Cardiac fibroblast (primary cell): ENCODE data around the gene MLF2.
"Not testable (repeated sequence)": the region's sequence is repeated elsewhere in the genome, so short reads cannot be mapped to it uniquely, and the experiment has no call there.

Experiments used
- DNase-seq, 2 donors: peaks; one replicate each; pipeline versions ENCODE4 v3.0.0 to v3.0.0-alpha.2; 2010; ENCODE audit warnings: low read depth in 2 of 2
- H3K4me3 ChIP-seq, 2 donors: replicated peaks in 1 of 2; 1 replicate in 1 of 2; 2 replicates in 1 of 2; pipeline ENCODE4 v1.5.1; 2011; ENCODE audit warnings: low read depth in 2 of 2, low read length in 2 of 2, mild to moderate bottlenecking in 2 of 2, moderate library complexity in 1 of 2
- TF ChIP-seq, protein P1 (sequence below): IDR thresholded peaks from one replicate; pipeline ENCODE4 v1.5.1; 2011; ENCODE audit warnings: low read depth, mild to moderate bottlenecking, low read length, inconsistent platforms

The MLF2 gene

DNA sequence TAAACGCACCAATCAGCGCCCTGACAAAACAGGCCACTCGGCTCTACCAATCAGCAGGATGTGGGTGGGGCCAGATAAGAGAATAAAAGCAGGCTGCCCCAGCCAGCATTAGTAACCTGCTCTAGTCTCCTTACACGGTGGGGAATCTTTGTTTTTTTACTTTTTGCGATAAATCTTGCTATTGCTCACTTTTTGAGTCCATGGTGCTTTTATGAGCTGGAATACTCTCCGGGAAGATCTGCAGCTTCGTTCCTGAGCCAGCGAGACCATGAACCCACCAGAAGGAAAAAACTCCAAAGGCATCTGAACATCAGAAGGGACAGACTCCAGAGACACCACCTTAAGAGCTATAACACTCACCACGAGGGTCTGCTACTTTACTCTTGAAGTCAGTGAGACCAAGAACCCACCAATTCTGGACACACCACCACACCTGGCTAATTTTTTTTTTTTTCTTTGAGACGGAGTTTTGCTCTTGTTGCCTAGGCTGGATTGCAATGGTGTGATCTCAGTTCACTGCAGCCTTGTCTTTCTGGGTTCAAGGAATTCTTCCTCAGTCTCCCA, 36.0 kb downstream of the MLF2 start:
- TF ChIP-seq, protein P1, sequence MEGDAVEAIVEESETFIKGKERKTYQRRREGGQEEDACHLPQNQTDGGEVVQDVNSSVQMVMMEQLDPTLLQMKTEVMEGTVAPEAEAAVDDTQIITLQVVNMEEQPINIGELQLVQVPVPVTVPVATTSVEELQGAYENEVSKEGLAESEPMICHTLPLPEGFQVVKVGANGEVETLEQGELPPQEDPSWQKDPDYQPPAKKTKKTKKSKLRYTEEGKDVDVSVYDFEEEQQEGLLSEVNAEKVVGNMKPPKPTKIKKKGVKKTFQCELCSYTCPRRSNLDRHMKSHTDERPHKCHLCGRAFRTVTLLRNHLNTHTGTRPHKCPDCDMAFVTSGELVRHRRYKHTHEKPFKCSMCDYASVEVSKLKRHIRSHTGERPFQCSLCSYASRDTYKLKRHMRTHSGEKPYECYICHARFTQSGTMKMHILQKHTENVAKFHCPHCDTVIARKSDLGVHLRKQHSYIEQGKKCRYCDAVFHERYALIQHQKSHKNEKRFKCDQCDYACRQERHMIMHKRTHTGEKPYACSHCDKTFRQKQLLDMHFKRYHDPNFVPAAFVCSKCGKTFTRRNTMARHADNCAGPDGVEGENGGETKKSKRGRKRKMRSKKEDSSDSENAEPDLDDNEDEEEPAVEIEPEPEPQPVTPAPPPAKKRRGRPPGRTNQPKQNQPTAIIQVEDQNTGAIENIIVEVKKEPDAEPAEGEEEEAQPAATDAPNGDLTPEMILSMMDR: no peak
- no peak overlapping the region for H3K4me3 ChIP-seq
- DNase-seq: no peak

DNA sequence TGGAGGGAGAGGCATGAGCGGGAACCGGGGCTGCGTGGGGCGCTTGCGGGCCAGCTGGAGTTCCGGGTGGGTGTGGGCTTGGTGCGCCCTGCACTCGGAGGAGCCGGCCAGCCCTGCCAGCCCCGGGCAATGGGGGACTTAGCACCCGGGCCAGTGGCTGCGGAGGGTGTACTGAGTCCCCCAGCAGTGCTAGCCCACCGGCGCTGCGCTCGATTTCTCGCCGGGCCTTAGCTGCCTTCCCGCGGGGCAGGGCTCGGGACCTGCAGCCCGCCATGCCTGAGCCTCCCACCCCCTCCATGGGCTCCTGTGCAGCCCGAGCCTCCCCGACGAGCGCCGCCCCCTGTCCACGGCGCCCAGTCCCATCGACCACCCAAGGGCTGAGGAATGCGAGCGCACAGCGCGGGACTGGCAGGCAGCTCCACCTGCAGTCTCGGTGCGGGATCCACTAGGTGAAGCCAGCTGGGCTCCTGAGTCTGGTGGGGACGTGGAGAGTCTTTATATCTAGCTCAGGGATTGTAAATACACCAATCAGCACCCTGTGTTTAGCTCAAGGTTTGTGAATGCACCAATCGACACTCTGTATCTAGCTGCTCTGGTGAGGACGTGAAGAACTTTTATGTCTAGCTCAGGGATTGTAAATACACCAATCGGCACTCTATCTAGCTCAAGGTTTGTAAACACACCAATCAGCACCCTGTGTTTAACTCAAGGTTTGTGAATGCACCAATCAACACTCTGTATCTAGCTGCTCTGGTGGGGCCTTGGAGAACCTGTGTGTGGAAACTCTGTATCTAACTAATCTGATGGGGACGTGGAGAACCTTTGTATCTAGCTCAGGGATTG, 36.7 kb downstream of the MLF2 start:
- DNase-seq, H3K4me3 ChIP-seq: not testable (repeated sequence)

DNA sequence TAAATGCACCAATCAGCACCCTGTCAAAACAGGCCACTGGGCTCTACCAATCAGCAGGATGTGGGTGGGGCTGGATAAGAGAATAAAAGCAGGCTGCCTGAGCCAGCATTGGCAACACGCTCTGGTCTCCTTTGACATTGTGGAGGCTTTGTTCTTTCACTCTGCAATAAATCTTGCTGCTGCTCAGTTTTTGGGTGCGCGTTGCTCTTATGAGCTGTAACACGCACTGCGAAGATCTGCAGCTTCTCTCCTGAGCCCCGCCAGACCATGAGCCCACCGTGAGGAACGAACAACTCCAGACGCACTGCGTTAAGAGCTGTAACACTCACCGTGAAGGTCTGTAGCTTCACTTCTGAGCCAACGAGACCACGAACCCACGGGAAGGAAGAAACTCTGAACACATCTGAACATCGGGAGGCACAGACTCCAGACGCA, 44.0 kb downstream of the MLF2 start:
- DNase-seq: no peak
- TF ChIP-seq, protein P1: no peak
- no peak overlapping the region for H3K4me3 ChIP-seq

DNA sequence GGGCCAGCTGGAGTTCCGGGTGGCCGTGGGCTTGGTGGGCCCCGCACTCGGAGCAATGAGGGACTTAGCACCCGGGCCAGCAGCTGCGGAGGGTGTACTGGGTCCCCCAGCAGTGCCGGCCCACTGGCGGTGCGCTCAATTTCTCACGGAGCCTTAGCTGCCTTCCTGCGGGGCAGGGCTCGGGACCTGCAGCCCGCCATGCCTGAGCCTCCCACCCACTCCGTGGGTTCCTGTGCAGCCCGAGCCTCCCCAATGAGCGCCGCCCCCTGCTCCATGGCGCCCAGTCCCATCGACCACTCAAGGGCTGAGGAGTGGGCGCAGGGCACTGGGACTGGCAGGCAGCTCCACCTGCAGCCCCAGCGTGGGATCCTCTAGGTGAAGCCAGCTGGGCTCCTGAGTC, 44.6 kb downstream of the MLF2 start:
- not testable (repeated sequence) for H3K4me3 ChIP-seq, DNase-seq

DNA sequence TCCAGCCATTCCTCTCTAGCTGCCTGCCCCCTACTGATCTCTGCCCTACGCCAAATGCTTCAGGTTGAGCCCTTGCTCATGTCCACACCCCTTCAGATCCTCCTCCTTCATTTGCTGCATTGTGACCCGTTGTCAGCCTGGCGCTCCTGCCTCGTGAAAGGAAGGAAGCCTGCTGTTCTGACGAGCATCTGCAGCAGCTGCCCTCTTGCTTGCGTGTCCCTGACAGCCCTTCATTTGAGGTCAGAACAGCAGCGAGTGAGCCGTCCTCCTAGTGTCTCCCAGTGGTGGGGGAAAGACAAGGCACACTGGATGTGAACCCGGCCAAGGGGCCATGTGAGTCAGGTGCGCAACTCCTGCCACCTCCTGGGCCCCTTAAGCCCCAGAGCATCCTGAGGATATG, 49.3 kb downstream of the MLF2 start:
- TF ChIP-seq, protein P1: no peak
- H3K4me3 ChIP-seq: no peak overlapping the region
- no peak for DNase-seq

DNA sequence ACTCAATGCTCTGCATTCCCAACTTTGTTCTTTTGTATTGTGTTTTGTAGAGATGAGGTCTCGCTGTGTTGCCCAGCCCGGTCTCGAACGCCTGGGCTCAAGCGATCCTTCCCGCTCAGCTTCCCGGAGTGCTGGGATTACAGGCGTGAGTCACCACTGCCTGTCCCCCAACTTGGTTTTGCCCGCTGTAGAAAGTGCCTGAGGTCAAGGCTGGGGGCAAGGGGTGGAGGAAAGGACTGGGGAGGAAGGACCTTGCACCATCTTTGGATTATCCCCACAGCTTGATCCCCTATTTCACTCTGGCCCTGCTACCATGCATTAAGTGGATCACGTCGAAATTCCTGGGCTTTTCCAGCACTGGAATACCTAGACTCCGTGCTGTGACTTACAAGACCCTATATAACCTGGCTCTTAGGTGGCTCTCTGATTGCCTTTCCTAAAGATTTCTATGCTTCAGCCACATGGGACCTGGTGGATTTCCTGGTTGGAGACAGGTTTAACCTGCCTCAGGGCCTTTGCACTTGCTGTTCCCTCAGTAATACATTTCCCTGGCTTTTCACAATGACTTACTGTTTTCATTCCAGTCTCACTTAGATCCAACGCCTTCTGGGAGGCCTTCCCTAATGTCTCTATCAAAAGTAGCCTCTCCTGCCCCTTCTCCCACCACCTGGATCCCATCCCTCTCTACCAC, 51.7 kb downstream of the MLF2 start:
- peak overlapping the region; percentile 31 to 42 for H3K4me3 ChIP-seq
- TF ChIP-seq, protein P1: no peak
- no peak for DNase-seq

DNA sequence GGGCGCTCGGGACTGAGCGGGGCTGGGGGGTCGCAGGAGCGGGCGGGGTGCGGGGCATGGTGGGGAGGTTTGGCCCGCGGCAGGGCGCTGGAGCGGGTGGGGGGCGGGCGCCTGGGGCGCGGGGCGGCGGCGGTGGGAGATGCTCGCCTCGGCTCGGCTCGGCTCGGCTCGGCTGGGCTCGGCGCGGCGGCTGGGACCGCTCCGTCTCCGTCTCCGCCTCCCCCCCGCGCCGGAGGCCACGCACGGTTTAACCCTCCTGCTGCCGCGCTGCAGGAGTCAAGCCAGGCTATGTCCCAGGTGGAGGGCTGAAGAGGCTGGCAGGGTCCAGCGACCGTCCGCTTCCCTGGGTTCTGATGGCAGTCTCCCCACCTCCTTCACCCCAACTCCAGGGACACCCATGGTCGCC, 52.3 kb downstream of the MLF2 start, which contains the start of gene PIANP:
Gene PIANP (minus strand): TSS at position 170 of the 406 bp plus-strand sequence. CDS start 2,754 bp downstream, outside the sequence.
- peak within 1 kb of the TSS; percentile 35 to 42 for H3K4me3 ChIP-seq
- peak in 1 of 2 donors; percentile 24 for DNase-seq
- TF ChIP-seq, protein P1: no peak
